Neuronal stem cell (in vitro differentiated cells): ENCODE data around the gene LRRC27.

Experiments used
- DNase-seq: peaks from one replicate; pipeline ENCODE4 v3.0.0-alpha.2; 2013; ENCODE audit warnings: low spot score
- H2AFZ ChIP-seq: one replicate; pipeline ENCODE4 v1.6.1; 2013; ENCODE audit warnings: mild to moderate bottlenecking, low read length, inconsistent platforms
- H2AK5ac ChIP-seq: 2 replicates; pipeline ENCODE4 v1.6.1; 2013; ENCODE audit warnings: low read depth, mild to moderate bottlenecking, inconsistent platforms, low read length, moderate library complexity, mixed read lengths
- H2BK120ac ChIP-seq: 2 replicates; pipeline ENCODE4 v1.6.1; 2013; ENCODE audit warnings: low read depth, mild to moderate bottlenecking, inconsistent platforms, low read length, moderate library complexity, mixed read lengths
- H2BK12ac ChIP-seq: one replicate; pipeline ENCODE4 v1.6.1; 2013; ENCODE audit warnings: low read length, inconsistent platforms
- H2BK15ac ChIP-seq: 2 replicates; pipeline ENCODE4 v1.6.1; 2013; ENCODE audit warnings: mild to moderate bottlenecking, low read length, inconsistent platforms, mixed read lengths
- H2BK5ac ChIP-seq: one replicate; pipeline ENCODE4 v1.6.1; 2013; ENCODE audit warnings: inconsistent platforms, mild to moderate bottlenecking, low read length, moderate library complexity
- H3K14ac ChIP-seq: one replicate; pipeline ENCODE4 v1.6.1; 2013; ENCODE audit warnings: low read length, inconsistent platforms
- H3K18ac ChIP-seq: 2 replicates; pipeline ENCODE4 v1.6.1; 2013; ENCODE audit warnings: low read length, inconsistent platforms
- H3K23ac ChIP-seq: 2 replicates; pipeline ENCODE4 v1.6.1; 2013; ENCODE audit warnings: low read depth, mild to moderate bottlenecking, mixed read lengths, low read length, inconsistent platforms; ENCODE audit not compliant: poor library complexity
- H3K27ac ChIP-seq: replicated peaks from 3 replicates; pipeline ENCODE4 v1.5.1; 2013; ENCODE audit warnings: low read length, inconsistent platforms
- H3K27me3 ChIP-seq, 3 experiments: 2 replicates each; pipeline ENCODE4 v1.6.1; 2013; ENCODE audit warnings: low read length in 3 of 3, mild to moderate bottlenecking in 2 of 3, inconsistent platforms in 1 of 3, low read depth in 1 of 3, mixed read lengths in 1 of 3, moderate library complexity in 1 of 3; ENCODE audit not compliant: control insufficient read depth in 3 of 3, insufficient read depth in 3 of 3
- H3K36me3 ChIP-seq, 2 donors: replicated peaks in 1 of 2; 2 replicates each; pipeline ENCODE4 v1.6.1; 2013; ENCODE audit warnings: low read length in 2 of 2; ENCODE audit not compliant: control insufficient read depth in 2 of 2, insufficient read depth in 2 of 2
- H3K4ac ChIP-seq: 2 replicates; pipeline ENCODE4 v1.6.1; 2013; ENCODE audit warnings: inconsistent platforms, mild to moderate bottlenecking, low read length, moderate library complexity
- H3K4me1 ChIP-seq, 2 donors: 1 replicate in 1 of 2; 2 replicates in 1 of 2; pipeline ENCODE4 v1.6.1; 2013; ENCODE audit warnings: low read length in 2 of 2, low read depth in 1 of 2; ENCODE audit not compliant: control insufficient read depth in 2 of 2, insufficient read depth in 1 of 2
- H3K4me2 ChIP-seq: one replicate; pipeline ENCODE4 v1.6.1; 2013; ENCODE audit warnings: mild to moderate bottlenecking, low read length, inconsistent platforms; ENCODE audit not compliant: insufficient read depth, poor library complexity, severe bottlenecking
- H3K4me3 ChIP-seq, 2 donors: 2 replicates each; pipeline ENCODE4 v1.5.1; 2013; ENCODE audit warnings: low read length in 2 of 2, mild to moderate bottlenecking in 2 of 2, inconsistent platforms in 1 of 2, moderate library complexity in 1 of 2
- H3K79me1 ChIP-seq: one replicate; pipeline ENCODE4 v1.6.1; 2013; ENCODE audit warnings: low read depth, mild to moderate bottlenecking, inconsistent platforms, low read length, moderate library complexity
- H3K9ac ChIP-seq: one replicate; pipeline ENCODE4 v1.6.1; 2013; ENCODE audit warnings: mild to moderate bottlenecking, low read depth, low read length, inconsistent platforms; ENCODE audit not compliant: poor library complexity
- H3K9me3 ChIP-seq, 2 donors: replicated peaks in 1 of 2; 2 replicates each; pipeline versions ENCODE3 to v1.6.1; 2013; ENCODE audit warnings: low read length in 2 of 2, mild to moderate bottlenecking in 2 of 2, inconsistent platforms in 1 of 2, low read depth in 1 of 2, mixed read lengths in 1 of 2, moderate library complexity in 1 of 2; ENCODE audit not compliant: control insufficient read depth in 2 of 2, insufficient read depth in 1 of 2
- H4K8ac ChIP-seq: one replicate; pipeline ENCODE4 v1.6.1; 2013; ENCODE audit warnings: low read depth, mild to moderate bottlenecking, inconsistent platforms, low read length, moderate library complexity
- H4K91ac ChIP-seq: one replicate; pipeline ENCODE4 v1.6.1; 2013; ENCODE audit warnings: low read length, low read depth, mild to moderate bottlenecking, inconsistent platforms; ENCODE audit not compliant: poor library complexity
- WGBS, 2 donors: extraction: QIAGEN DNeasy Blood & Tissue Kit; methylation state at CpG; one replicate each; pipeline ENCODE4 v1.1.7; 2013; ENCODE audit warnings: missing lambda C conversion rate in 2 of 2, mixed read lengths in 1 of 2; ENCODE audit not compliant: insufficient read length in 2 of 2, insufficient replicate concordance in 1 of 2; ENCODE audit errors: extremely low coverage in 2 of 2; 5-methylcytosine and 5-hydroxymethylcytosine counted together

LRRC27 gene

GRCh38 chr10:132404169-132404880, 72.3 kb downstream of the LRRC27 start:
- no peak for DNase-seq
- Histone ChIP-seq H3K4me2 (no peak overlapping the region), H2AK5ac (peak overlapping the region; percentile 37), H3K23ac (peak overlapping the region; percentile 65), H3K9me3 (no peaks in the 10 kb centered on the region), H3K14ac (peak overlapping the region; percentile 71), H3K36me3 (peaks cover 0 to 20% of the 10 kb centered on the region in 2 donors), H2AFZ (no peak overlapping the region), H3K4me1 (peaks cover 0 to 11% of the 10 kb centered on the region in 2 donors), H2BK5ac (no peak overlapping the region), H3K9ac (peak overlapping the region; percentile 21), H4K91ac (no peak overlapping the region), H2BK12ac (no peak overlapping the region), H3K27me3 (no peaks in the 10 kb centered on the region), H3K4ac (no peak overlapping the region), H3K18ac (peak overlapping the region; percentile 71), H2BK15ac (no peak overlapping the region), H3K27ac (no peak overlapping the region), H3K79me1 (peaks cover 2% of the 10 kb centered on the region), H4K8ac (no peak overlapping the region), H3K4me3 (no peak overlapping the region), H2BK120ac (no peak overlapping the region)
- WGBS, 2 donors, result no CpG with 5 or more reads among the region's 32 CpGs

DNA sequence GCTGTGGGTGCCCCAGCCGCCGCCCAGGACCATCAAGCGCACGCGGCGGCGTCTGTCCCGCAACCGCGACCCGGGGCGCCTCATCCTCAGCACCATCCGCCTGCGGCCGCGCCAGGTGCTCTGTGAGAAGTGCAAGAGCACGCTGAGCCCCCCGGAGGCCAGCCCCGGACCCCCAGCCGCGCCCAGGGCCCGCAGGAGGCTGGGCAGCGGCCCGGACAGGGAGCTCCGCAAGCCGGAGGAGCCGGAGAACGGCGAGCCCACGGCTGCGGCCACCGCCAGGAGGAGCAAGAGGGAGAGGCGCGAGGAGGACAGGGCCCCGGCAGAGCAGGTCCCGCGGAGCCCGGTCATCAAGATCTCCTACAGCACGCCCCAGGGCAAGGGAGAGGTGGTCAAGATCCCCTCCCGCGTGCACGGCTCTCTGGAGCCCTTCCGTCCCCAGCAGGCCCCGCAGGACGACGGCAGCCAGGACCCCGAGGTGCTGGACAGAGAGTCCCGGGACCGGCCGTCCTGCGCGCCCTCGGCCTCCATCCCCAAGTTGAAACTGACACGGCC, 73.0 kb downstream of the LRRC27 start:
- peaks cover 0 to 20% of the 10 kb centered on the region in 2 donors for H3K36me3 ChIP-seq

DNA sequence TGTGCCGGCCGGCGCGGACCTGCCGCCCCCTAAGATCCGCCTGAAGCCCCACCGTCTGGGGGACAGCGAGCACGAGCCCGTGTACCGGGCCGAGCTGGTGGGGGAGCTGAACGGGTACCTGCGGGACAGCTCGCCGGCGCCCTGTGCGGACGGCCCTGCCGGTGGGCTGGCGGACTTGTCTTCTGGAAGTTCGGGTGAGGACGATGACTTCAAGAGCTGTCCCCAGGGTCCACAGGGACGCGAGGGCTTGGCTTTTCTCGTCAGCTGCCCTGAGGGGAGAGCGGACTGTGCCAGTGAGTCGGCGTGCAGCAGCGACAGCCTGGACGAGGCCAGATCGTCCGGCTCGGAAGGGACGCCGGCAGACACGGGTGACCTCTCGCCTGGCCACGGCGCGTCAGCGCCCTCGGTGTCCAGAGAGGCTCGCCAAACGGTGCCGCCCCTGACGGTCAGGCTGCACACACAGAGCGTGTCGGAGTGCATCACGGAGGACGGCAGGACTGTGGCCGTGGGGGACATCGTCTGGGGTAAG, 73.5 kb downstream of the LRRC27 start:
- Histone ChIP-seq H3K9ac (no peak overlapping the region), H3K4me3 (no peak overlapping the region), H2AFZ (no peak overlapping the region), H3K4me1 (peaks cover 0 to 11% of the 10 kb centered on the region in 2 donors), H2BK5ac (no peak overlapping the region), H3K79me1 (peaks cover 2% of the 10 kb centered on the region), H3K4ac (no peak overlapping the region), H3K23ac (peak overlapping the region; percentile 43), H3K9me3 (no peaks in the 10 kb centered on the region), H2BK120ac (no peak overlapping the region), H3K36me3 (peaks cover 0 to 20% of the 10 kb centered on the region in 2 donors), H2AK5ac (no peak overlapping the region), H2BK15ac (no peak overlapping the region), H3K4me2 (no peak overlapping the region), H3K14ac (peak overlapping the region; percentile 56), H3K27me3 (no peaks in the 10 kb centered on the region), H2BK12ac (no peak overlapping the region), H4K8ac (no peak overlapping the region), H4K91ac (no peak overlapping the region), H3K18ac (peak overlapping the region; percentile 11), H3K27ac (no peak overlapping the region)
- DNase-seq, result no peak
- WGBS, 2 donors, result no CpG with 5 or more reads among the region's 53 CpGs

More for the DNA sequence above, 73.0 kb downstream of the LRRC27 start:
- Histone ChIP-seq H2BK12ac (no peak overlapping the region), H3K27me3 (no peaks in the 10 kb centered on the region), H3K9me3 (no peaks in the 10 kb centered on the region), H2BK15ac (no peak overlapping the region), H2BK120ac (no peak overlapping the region), H3K4me3 (no peak overlapping the region), H3K4me1 (peaks cover 0 to 11% of the 10 kb centered on the region in 2 donors), H3K18ac (peak overlapping the region; percentile 4), H4K91ac (no peak overlapping the region), H3K14ac (peak overlapping the region; percentile 71), H3K23ac (peak overlapping the region; percentile 43), H3K27ac (no peak overlapping the region), H4K8ac (no peak overlapping the region), H3K4me2 (no peak overlapping the region), H2BK5ac (no peak overlapping the region), H3K79me1 (peaks cover 2% of the 10 kb centered on the region), H2AFZ (no peak overlapping the region), H2AK5ac (no peak overlapping the region), H3K4ac (no peak overlapping the region), H3K9ac (no peak overlapping the region)
- no CpG with 5 or more reads among the region's 54 CpGs for WGBS, 2 donors
- DNase-seq, result no peak

- no peak overlapping the region for H3K4ac ChIP-seq
- peaks cover 0 to 20% of the 10 kb centered on the region in 2 donors for H3K36me3 ChIP-seq
- H4K8ac ChIP-seq, result no peak overlapping the region
- no peak overlapping the region for H2BK120ac ChIP-seq
- no peak for DNase-seq
- no peak overlapping the region for H2BK5ac ChIP-seq
- peak overlapping the region; percentile 63 for H2AK5ac ChIP-seq
- H3K79me1 ChIP-seq, result peaks cover 2% of the 10 kb centered on the region
- H3K4me3 ChIP-seq, result no peak overlapping the region
- peaks cover under 1 to 11% of the 10 kb centered on the region in 2 donors for H3K4me1 ChIP-seq
- no peak overlapping the region for H2AFZ ChIP-seq
- no peak overlapping the region for H3K23ac ChIP-seq
- no peaks in the 10 kb centered on the region for H3K27me3 ChIP-seq
- H3K27ac ChIP-seq, result no peak overlapping the region
- H3K18ac ChIP-seq, result peak overlapping the region; percentile 2
- no peak overlapping the region for H3K9ac ChIP-seq
- H4K91ac ChIP-seq, result no peak overlapping the region
- H3K14ac ChIP-seq, result no peak overlapping the region
- no CpG with 5 or more reads among the region's 17 CpGs for WGBS, 2 donors
- H2BK15ac ChIP-seq, result no peak overlapping the region
- no peak overlapping the region for H2BK12ac ChIP-seq
- H3K4me2 ChIP-seq, result no peak overlapping the region
- H3K9me3 ChIP-seq, result no peaks in the 10 kb centered on the region
Observed at GRCh38 chr10:132406181-132406580, 74.2 kb downstream of the LRRC27 start.
